Coronary artery (tissue), 2 donors: ENCODE results near the gene JAG1.

Experiments
- DNase-seq: peaks from one replicate; pipeline ENCODE4 v3.0.0-alpha.2; 2017; ENCODE audit warnings: low spot score
- H3K27ac ChIP-seq, 2 donors: fragments of 200-600 bp; sonication (generic); one replicate each; pipeline ENCODE4 v1.5.1; 2016 to 2019
- H3K4me3 ChIP-seq: fragments of 200-600 bp; sonication (generic); 2 replicates; pipeline ENCODE4 v1.5.1; 2016; ENCODE audit warnings: mild to moderate bottlenecking, moderate library complexity
- TF ChIP-seq, protein P1 (sequence below): fragments of 200-600 bp; sonication (generic); IDR thresholded peaks from one replicate; pipeline ENCODE4 v1.5.1; 2019; ENCODE audit warnings: antibody characterized with exemption

The JAG1 gene

GRCh38 chr20:10673842-10674683 lies at the start of gene JAG1:
Gene JAG1 (minus strand): TSS chr20:10673999. CDS start chr20:10673530, 469 bp downstream.
- TF ChIP-seq, protein P1, sequence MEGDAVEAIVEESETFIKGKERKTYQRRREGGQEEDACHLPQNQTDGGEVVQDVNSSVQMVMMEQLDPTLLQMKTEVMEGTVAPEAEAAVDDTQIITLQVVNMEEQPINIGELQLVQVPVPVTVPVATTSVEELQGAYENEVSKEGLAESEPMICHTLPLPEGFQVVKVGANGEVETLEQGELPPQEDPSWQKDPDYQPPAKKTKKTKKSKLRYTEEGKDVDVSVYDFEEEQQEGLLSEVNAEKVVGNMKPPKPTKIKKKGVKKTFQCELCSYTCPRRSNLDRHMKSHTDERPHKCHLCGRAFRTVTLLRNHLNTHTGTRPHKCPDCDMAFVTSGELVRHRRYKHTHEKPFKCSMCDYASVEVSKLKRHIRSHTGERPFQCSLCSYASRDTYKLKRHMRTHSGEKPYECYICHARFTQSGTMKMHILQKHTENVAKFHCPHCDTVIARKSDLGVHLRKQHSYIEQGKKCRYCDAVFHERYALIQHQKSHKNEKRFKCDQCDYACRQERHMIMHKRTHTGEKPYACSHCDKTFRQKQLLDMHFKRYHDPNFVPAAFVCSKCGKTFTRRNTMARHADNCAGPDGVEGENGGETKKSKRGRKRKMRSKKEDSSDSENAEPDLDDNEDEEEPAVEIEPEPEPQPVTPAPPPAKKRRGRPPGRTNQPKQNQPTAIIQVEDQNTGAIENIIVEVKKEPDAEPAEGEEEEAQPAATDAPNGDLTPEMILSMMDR = no peak

DNA sequence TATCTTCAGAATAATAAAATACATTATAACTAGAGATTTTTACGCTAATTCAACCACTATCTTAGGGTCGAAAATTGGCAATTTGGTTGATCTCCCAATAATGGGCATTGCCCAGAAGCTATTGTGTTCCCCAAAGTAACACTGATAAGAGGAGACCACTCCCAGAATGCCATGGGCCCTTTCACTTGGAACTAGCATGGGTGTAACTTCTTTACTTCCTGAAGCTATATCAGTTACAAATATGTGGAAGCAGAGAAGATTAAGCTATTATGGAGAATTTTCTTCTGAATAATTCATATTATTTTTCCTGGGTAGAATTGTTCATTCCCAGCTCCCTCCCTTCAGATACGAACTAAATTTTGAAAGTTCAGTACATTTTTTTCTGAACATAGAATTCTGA lies 48.2 kb upstream of the JAG1 start:
- H3K27ac ChIP-seq = no peak overlapping the region
- no peak for DNase-seq
- TF ChIP-seq, protein P1 = no peak
- H3K4me3 ChIP-seq = no peak overlapping the region

More at GRCh38 chr20:10673842-10674683, at the start of gene JAG1:
- H3K4me3 ChIP-seq = peak within 1 kb of the TSS; percentile 98
- H3K27ac ChIP-seq = peak within 1 kb of the TSS; percentile 89 to 93
- DNase-seq = peak; percentile 97

- H3K4me3 ChIP-seq = peak overlapping the region; percentile 38
- peak overlapping the region; percentile 52 to 64 for H3K27ac ChIP-seq
- DNase-seq = no peak
These were observed 47.5 kb upstream of the JAG1 start for GRCh38 chr20:10721137-10721896.

GRCh38 chr20:10720565-10720964 lies 46.8 kb upstream of the JAG1 start:
- no peak for DNase-seq
- peak overlapping the region; percentile 38 for H3K4me3 ChIP-seq
- peak overlapping the region; percentile 52 to 64 for H3K27ac ChIP-seq
- TF ChIP-seq, protein P1 = no peak

More at GRCh38 chr20:10721137-10721896, 47.5 kb upstream of the JAG1 start:
- TF ChIP-seq, protein P1 = no peak

GRCh38 chr20:10719740-10720385 lies 46.1 kb upstream of the JAG1 start:
- no peak for DNase-seq
- H3K27ac ChIP-seq = peak overlapping the region; percentile 52 to 64
- peak overlapping the region; percentile 38 for H3K4me3 ChIP-seq
- TF ChIP-seq, protein P1 = no peak

DNA sequence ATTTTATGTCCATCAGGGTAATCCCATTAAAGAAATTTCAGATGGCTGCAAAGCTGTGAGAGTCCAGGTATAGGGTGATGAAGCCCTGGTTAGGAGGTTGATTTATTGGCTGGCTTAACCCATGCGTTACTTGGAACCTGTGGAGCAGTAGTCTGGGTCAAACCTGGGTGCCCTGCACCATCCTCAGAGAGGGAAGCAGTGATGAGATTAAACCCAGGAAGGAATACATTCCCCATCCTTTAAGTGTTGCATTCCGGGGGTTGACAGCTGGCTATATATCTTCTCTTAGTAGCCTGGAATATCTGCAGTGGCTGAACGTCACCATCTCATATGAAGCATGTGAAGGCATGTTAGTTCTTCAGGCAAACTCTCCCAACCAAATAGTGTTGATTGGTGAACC lies 44.9 kb upstream of the JAG1 start:
- TF ChIP-seq, protein P1 = no peak
- H3K4me3 ChIP-seq = no peak overlapping the region
- no peak overlapping the region for H3K27ac ChIP-seq
- DNase-seq = no peak
